Activated CD4-positive, alpha-beta T cell treated with anti-CD3 and anti-CD28 coated beads, Interleukin-2, amount 10 ng/mL, durations not matched to agents 24 days and 14 days (primary cell): ENCODE measurements around the gene ZNHIT1. TPM values are rescaled to one million over a fixed set of nuclear protein-coding genes. Genes with fewer than 3 reads are reported as not detected.

Experiments
- DNase-seq: peaks from one replicate; pipeline ENCODE4 v3.0.0; 2022
- H3K27ac Mint-ChIP-seq: one replicate; pipeline ENCODE4 v1.8.0; 2022; ENCODE audit warnings: mild to moderate bottlenecking, mixed read lengths
- H3K27me3 Mint-ChIP-seq: one replicate; pipeline ENCODE4 v1.8.0; 2022; ENCODE audit warnings: mixed read lengths
- H3K36me3 Mint-ChIP-seq: one replicate; pipeline ENCODE4 v1.8.0; 2022; ENCODE audit warnings: low read depth, mild to moderate bottlenecking, mixed read lengths
- H3K4me1 Mint-ChIP-seq: one replicate; pipeline ENCODE4 v1.8.0; 2021; ENCODE audit warnings: mixed read lengths
- H3K4me3 Mint-ChIP-seq: one replicate; pipeline ENCODE4 v1.8.0; 2022; ENCODE audit warnings: mild to moderate bottlenecking, moderate library complexity, mixed read lengths
- H3K9me3 Mint-ChIP-seq: one replicate; pipeline ENCODE4 v1.8.0; 2021; ENCODE audit warnings: mixed read lengths
- intact Hi-C: fragments of 100-400 bp; cut with micrococcal nuclease; formaldehyde crosslinking; loops from one replicate; pipeline ENCODE4 v1.15.1; 2023
- total RNA-seq: library from RNA; stranded (reverse); gene quantifications from 2 replicates; pipeline ENCODE4 v1.2.3, GENCODE V29; 2022

ZNHIT1 gene
- total RNA-seq, 1 donor from 2014 or later: 53.8 TPM

GRCh38 chr7:101236292-101236835 is 18.4 kb downstream of the ZNHIT1 start:
- no peaks in the 10 kb centered on the region for H3K9me3 Mint-ChIP-seq
- peak overlapping the region; percentile 18 for H3K27ac Mint-ChIP-seq
- intact Hi-C loops: no loop called here
- H3K27me3 Mint-ChIP-seq: no peaks in the 10 kb centered on the region
- no peak for DNase-seq
- no peak overlapping the region for H3K4me3 Mint-ChIP-seq
- peaks cover 17% of the 10 kb centered on the region for H3K36me3 Mint-ChIP-seq
- peaks cover 1% of the 10 kb centered on the region for H3K4me1 Mint-ChIP-seq

DNA sequence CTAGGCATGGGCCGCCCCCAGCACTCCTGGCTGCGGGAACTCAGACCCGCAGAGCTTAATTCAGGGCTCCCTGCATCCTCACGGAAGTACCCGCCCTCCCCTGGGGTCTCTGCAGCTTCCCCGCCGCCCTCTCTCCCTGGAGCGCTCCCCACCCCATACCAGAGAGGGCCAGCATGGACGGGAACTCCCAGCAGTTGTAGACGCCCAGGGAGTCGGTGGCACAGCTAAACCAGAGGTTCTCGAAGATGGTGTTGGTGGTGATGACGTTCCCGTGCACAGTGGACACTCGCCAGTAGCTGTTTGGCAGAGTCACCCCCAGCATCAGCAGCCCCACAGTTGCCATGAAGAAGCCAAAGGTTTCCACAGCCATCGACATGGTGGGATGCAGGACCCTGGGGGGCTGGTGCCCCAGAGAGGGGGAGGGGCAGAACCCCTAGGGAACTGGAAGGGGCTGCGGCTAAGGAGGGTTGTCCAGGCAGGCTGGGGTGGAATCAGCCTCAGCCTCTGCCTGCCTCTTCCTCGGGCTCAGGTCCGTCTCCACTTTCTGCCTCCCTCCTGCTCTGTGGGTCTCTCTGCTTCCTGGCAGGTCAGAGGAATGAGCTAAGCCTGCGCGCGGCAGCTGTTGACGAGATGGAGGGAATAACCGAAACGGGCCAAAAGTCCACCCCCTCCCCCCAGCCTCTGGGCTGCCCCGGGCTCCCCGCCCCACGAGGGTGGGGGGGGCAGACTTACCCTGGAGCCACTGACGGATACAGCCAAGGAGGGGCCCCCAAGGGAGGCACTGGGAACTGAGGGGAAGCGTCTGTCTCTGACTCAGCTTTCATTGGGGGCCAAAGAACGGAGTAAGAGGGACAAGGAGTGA is 19.5 kb downstream of the ZNHIT1 start, which contains the start of gene CLDN15:
TSS of gene CLDN15 (minus strand) at position 597 of the 862 bp plus-strand sequence. CDS start at position 376, 221 bp downstream.
- no peak for DNase-seq
- H3K27ac Mint-ChIP-seq: no peak within 1 kb of the TSS
- no peaks in the 10 kb centered on the region for H3K9me3 Mint-ChIP-seq
- no peak within 1 kb of the TSS for H3K4me3 Mint-ChIP-seq
- H3K27me3 Mint-ChIP-seq: no peaks in the 10 kb centered on the region
- peaks cover 17% of the 10 kb centered on the region for H3K36me3 Mint-ChIP-seq
- H3K4me1 Mint-ChIP-seq: peaks cover 1% of the 10 kb centered on the region
- intact Hi-C loops: no loop called here

DNA sequence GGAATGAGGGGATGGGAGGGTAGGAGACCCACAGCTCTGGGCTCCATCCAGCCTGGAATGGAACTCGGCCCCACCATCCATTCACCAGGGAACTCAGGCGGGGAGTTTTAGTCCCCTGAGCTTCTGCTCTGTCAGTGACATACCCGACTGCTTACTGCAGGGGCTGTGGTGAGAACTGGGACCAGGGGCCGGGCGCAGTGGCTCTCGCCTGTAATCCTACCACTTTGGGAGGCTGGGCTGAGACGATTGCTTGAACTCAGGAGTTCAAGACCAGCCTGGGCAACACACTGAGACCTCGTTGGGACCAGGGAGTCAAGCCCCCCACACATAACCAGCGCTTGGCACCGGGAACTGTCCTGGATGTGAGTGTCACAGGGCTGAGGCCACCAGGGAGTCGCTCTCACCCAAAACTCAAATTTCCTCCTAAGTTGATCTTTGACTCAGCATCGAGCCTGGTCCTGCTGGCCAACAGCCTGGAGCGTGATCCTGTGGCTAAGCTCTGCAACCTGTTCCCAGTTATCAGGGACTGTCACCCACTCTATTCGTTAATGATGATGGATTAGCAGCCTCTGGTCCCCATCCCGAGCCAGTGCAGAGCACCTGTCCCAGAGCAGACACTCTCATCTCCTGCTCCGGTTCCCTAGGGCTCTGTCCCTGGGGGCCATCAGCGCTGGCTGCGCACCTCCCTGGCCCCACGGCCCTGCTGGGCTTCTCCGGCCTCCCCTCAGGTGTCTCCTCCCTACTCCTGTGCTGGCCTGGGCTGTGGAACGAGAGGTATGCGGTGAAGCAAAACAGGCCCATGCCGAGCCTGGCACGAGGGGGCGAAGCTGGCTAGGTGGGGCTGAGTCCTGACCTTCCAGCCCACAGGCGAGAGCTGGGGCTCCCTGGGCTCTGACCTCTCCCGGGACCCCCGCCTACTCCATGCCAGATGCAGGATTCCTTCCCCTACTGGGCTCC is 20.5 kb downstream of the ZNHIT1 start:
- no peak for DNase-seq
- Mint-ChIP-seq H3K36me3 (peaks cover 18% of the 10 kb centered on the region), H3K9me3 (no peaks in the 10 kb centered on the region), H3K4me1 (peaks cover 2% of the 10 kb centered on the region), H3K4me3 (no peak overlapping the region), H3K27ac (no peak overlapping the region), H3K27me3 (no peaks in the 10 kb centered on the region)
- intact Hi-C loops: no loop called here

DNA sequence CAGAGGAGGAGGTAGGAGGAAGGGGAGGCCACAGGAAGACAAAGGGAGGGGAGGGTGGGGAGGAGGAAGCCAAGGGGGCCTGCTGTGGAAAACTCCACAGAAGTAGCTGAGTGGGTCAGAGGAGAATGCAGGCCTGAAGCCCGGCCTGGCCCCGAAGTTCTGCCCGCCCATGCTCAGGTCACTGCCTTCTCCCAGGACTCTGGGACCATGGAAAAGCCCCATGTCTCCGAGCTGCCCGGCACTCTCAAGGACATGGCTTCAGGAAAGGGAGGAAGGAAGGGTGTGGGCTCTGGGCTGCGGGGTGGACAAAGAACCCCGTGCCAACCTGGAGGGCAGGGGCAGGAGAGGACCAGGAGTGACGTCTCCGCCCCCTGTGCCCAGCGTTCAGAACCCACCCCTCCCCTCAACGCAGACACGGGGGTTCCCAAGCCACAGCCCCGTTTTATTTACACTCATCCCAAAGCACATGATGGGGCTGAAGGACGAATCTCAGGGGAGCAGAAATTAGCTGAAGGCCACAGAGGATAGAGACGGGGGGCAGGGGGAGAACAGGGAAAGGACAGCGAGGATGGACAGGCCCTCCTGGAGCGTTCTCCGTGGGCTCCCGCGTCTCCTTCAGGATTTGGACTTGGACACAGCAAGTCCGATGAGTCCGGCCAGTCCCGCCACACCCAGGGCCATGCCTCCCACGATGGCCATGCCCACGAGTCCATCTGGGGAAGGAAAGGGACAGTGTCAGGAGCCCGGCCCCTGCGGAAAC is 21.4 kb downstream of the ZNHIT1 start:
- Mint-ChIP-seq H3K27me3 (no peaks in the 10 kb centered on the region), H3K27ac (no peak overlapping the region), H3K36me3 (peaks cover 21% of the 10 kb centered on the region), H3K4me3 (no peak overlapping the region), H3K4me1 (peaks cover 7% of the 10 kb centered on the region), H3K9me3 (no peaks in the 10 kb centered on the region)
- intact Hi-C loops: no loop called here
- DNase-seq: no peak

DNA sequence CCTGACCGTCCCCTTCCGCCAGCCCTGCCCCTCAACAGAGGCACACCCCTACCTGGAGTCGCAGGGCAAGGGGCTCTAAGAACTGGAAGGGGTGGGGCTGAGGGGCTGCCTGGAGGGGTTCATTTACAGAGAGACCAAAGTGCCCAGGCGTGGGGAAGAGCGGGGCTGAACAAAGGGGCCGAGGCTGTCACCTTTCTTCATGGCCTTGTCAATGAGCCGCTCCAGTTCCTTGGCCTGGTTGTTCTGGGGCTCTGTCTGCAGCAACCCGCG is 21.9 kb downstream of the ZNHIT1 start:
- Mint-ChIP-seq H3K36me3 (peaks cover 23% of the 10 kb centered on the region), H3K9me3 (no peaks in the 10 kb centered on the region), H3K4me1 (peaks cover 7% of the 10 kb centered on the region), H3K27me3 (no peaks in the 10 kb centered on the region), H3K27ac (no peak overlapping the region), H3K4me3 (no peak overlapping the region)
- no peak for DNase-seq
- intact Hi-C loops: no loop called here

GRCh38 chr7:101240226-101241014 is 22.5 kb downstream of the ZNHIT1 start:
- DNase-seq: no peak
- intact Hi-C loops: no loop called here
- Mint-ChIP-seq H3K27ac (no peak overlapping the region), H3K4me1 (peaks cover 11% of the 10 kb centered on the region), H3K4me3 (no peak overlapping the region), H3K27me3 (no peaks in the 10 kb centered on the region), H3K36me3 (peaks cover 25% of the 10 kb centered on the region), H3K9me3 (no peaks in the 10 kb centered on the region)

GRCh38 chr7:101241015-101241363 is 23.0 kb downstream of the ZNHIT1 start:
- H3K4me3 Mint-ChIP-seq: no peak overlapping the region
- H3K27ac Mint-ChIP-seq: no peak overlapping the region
- no peaks in the 10 kb centered on the region for H3K27me3 Mint-ChIP-seq
- DNase-seq: no peak
- intact Hi-C loops: no loop called here
- peaks cover 13% of the 10 kb centered on the region for H3K4me1 Mint-ChIP-seq
- peaks cover 30% of the 10 kb centered on the region for H3K36me3 Mint-ChIP-seq
- H3K9me3 Mint-ChIP-seq: no peaks in the 10 kb centered on the region

DNA sequence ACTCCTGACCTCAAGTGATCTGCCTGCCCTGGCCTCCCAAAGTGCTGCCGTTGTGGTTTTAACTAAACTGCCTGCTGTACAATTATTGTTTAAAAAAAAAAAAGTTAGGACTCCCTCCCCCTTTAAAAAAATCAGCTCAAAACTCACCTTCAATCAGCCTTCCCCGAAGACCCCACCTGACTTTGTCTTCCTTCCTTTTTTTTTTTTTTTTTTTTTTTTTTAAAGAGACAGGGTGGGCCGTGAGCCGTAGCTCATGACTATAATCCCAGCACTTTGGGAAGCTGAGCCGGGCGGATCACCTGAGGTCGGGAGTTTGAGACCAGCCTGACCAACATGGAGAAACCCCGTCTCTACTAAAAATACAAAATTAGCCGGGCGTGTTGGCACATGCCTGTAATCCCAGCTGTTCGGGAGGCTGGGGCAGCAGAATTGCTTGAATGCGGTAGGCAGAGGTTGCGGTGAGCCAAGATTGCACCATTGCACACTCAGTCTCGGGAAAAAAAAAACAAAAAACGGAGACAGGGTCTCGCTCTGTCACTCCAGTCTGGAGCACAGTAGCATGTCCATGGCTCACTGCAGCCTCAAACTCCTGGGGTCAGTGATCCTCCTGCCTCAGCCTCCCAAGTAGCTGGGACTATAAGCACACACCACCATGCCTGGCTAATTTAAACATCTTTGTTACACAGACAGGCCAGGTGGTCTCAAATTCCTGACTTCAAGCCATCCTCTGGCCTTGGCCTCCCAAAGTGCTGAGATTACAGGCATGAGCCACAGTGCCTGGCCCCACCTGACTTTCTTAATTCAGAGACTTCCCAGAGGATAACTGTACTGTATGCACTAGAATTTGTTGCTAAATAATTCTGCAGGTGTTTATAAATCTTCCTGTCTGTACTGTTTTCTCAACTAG is 23.7 kb downstream of the ZNHIT1 start:
- intact Hi-C loops: no loop called here
- no peak overlapping the region for H3K4me3 Mint-ChIP-seq

DNA sequence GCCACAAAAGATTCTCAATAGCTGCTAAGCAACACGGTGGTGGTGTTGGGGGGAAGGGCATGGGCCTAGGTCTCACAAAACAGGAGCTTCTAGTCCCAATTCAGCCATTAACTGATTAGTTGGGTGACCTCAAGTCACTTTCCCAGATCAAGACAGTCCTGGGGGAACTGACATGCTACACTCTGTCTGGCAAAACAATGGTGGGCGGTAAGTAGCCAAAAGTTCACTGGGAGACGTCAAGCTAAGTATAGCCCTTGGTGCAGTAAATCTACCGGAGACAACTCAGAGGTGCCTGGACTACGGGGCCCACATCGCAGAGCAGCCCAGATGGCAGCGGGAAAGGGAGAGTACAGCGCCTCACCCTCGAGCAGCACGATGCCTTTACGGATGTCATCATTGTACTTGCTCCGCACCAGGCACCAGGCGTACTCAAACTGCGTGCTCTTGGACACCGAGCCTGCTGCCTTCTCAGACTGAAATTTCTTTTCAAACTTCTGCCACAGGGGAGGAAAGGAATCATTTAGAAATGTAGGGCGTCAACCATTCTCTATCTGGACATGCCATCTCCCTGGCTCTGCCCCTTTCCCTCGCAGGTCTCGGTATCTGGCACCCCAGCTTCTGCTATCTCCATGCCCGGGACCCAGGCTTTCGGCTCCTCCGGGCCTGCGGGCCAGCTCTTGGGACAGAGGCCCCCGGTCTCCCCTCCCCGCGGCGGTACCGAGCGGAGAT is 25.8 kb downstream of the ZNHIT1 start:
- Mint-ChIP-seq H3K9me3 (no peaks in the 10 kb centered on the region), H3K4me1 (peaks cover 16% of the 10 kb centered on the region), H3K27me3 (no peaks in the 10 kb centered on the region), H3K4me3 (peak overlapping the region; percentile 97), H3K27ac (peak overlapping the region; percentile 94), H3K36me3 (peaks cover 33% of the 10 kb centered on the region)
- no peak for DNase-seq
- intact Hi-C loops: loop anchor here (1.0 to 2.0 kb wide), 4 partner anchors 8 to 90 kb away; partner anchors contain the start of genes AP1S1 and ZNHIT1

More for the DNA sequence above, 23.7 kb downstream of the ZNHIT1 start:
- Mint-ChIP-seq H3K27ac (no peak overlapping the region), H3K27me3 (no peaks in the 10 kb centered on the region), H3K36me3 (peaks cover 30% of the 10 kb centered on the region), H3K9me3 (no peaks in the 10 kb centered on the region), H3K4me1 (peaks cover 13% of the 10 kb centered on the region)
- no peak for DNase-seq

DNA sequence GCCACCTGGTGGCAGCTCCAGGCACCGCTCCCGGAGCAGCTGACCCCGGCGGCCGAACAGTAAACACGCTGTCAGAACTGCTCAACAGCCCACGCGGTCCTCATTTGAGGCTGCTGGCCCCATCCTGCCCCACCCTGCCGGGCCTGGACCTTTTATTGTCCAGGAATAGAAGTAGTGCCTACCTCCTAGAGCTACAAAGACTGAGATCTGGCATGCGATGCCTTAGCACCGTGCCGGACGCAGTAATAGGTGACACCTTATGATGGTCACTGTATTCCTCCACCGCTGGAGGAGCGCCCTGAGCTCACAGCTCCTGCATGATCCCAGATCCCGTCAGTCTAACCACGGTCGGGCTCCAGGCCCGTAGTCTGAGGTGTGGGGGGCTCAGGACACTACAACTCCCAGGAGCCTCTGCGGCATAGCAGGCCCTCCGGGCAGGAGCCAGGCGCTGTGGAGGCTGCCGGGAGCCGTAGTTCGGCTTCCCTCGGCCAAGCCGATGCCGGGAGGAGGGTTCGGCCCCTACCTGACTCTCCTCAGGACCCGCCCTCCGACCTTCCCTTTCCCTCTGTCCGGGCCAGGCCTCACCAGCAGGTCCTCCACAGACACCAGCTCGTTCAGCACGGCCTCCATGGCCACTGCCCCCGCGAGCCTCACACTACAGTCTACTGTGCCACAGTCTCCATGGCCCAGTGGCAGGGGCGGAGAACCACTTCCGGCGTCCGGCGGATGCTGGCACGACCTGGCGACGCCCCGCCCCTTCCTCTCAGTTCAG is 26.6 kb downstream of the ZNHIT1 start, which contains the start of gene FIS1:
TSS of gene FIS1 (minus strand) at position 707 of the 772 bp plus-strand sequence. CDS start at position 630, 77 bp downstream.
- H3K36me3 Mint-ChIP-seq: peaks cover 29% of the 10 kb centered on the region

More for the DNA sequence above, 26.6 kb downstream of the ZNHIT1 start, which contains the start of gene FIS1:
- H3K27ac Mint-ChIP-seq: peak within 1 kb of the TSS; percentile 94
- no peaks in the 10 kb centered on the region for H3K9me3 Mint-ChIP-seq
- H3K4me3 Mint-ChIP-seq: peak within 1 kb of the TSS; percentile 97
- H3K4me1 Mint-ChIP-seq: peaks cover 16% of the 10 kb centered on the region
- DNase-seq: peak; percentile 98
- intact Hi-C loops: loop anchor here (1.0 to 2.0 kb wide), 4 partner anchors 8 to 90 kb away; partner anchors contain the start of genes AP1S1 and ZNHIT1
- no peaks in the 10 kb centered on the region for H3K27me3 Mint-ChIP-seq
